Esophagus muscularis mucosa (tissue), 4 donors: ENCODE results near the gene ZBTB38. TPM values are rescaled to one million over a fixed set of nuclear protein-coding genes. Genes with fewer than 3 reads are reported as not detected.

ENCODE experiments used
- DNase-seq: peaks from one replicate; pipeline ENCODE4 v3.0.0-alpha.2; 2017; ENCODE audit errors: extremely low spot score
- H3K27ac ChIP-seq, 4 donors: fragments of 200-600 bp; sonication (generic); replicated peaks in 1 of 4; 1 replicate in 3 of 4; 2 replicates in 1 of 4; pipeline ENCODE4 v1.5.1; 2016 to 2019; ENCODE audit warnings: mild to moderate bottlenecking in 1 of 4
- H3K27me3 ChIP-seq, 4 donors: fragments of 200-600 bp; sonication (generic); one replicate each; pipeline versions ENCODE4 v1.5.1 to v1.6.0; 2016 to 2019
- H3K36me3 ChIP-seq, 4 donors: fragments of 200-600 bp; sonication (generic); one replicate each; pipeline ENCODE4 v1.5.1; 2016 to 2019
- H3K4me1 ChIP-seq, 4 donors: fragments of 200-600 bp; sonication (generic); one replicate each; pipeline ENCODE4 v1.5.1; 2016 to 2019
- H3K4me3 ChIP-seq, 4 donors: fragments of 200-600 bp; sonication (generic); 1 replicate in 2 of 4; 2 replicates in 2 of 4; pipeline ENCODE4 v1.5.1; 2016 to 2019; ENCODE audit warnings: mild to moderate bottlenecking in 4 of 4, moderate library complexity in 1 of 4
- H3K9me3 ChIP-seq, 4 donors: fragments of 200-600 bp; sonication (generic); 1 replicate in 3 of 4; 2 replicates in 1 of 4; pipeline ENCODE4 v1.5.1; 2016 to 2019
- CTCF ChIP-seq, 3 experiments: fragments of 200-600 bp in 2 of 3; fragments of 450-650 bp in 1 of 3; sonication (generic) in 2 of 3; IDR thresholded peaks; one replicate each; pipeline ENCODE4 v1.5.1; 2017 to 2019; ENCODE audit warnings: antibody characterized with exemption in 3 of 3, mild to moderate bottlenecking in 2 of 3, moderate library complexity in 1 of 3
- EP300 ChIP-seq: sonication (generic); formaldehyde crosslinking; IDR thresholded peaks from one replicate; pipeline ENCODE4 v1.6.1; 2017; ENCODE audit warnings: antibody characterized with exemption
- POLR2A ChIP-seq: fragments of 450-650 bp; IDR thresholded peaks from one replicate; pipeline ENCODE4 v1.6.1; 2017; ENCODE audit warnings: antibody characterized with exemption, moderate library complexity, mild to moderate bottlenecking, low read depth
- POLR2AphosphoS5 ChIP-seq, 2 donors: sonication (generic); formaldehyde crosslinking; IDR thresholded peaks; one replicate each; pipeline ENCODE4 v1.6.1; 2017; ENCODE audit warnings: antibody characterized with exemption in 2 of 2
- WGBS: methylation state at CpG from one replicate; pipeline ENCODE4 v1.1.5; 2018; 5-methylcytosine and 5-hydroxymethylcytosine counted together
- intact Hi-C: fragments of 100-400 bp; cut with DNase I; formaldehyde crosslinking; loops from one replicate; pipeline ENCODE4 v1.15.1; 2023
- total RNA-seq, 4 donors: library from RNA; depleted of rRNA; stranded (reverse); fragments of >200 nt; gene quantifications; one replicate each; pipeline versions ENCODE4 v1.1.0 to v1.2.1, GENCODE V29; 2016

Gene ZBTB38
- total RNA-seq, 4 donors from 2014 or later = 163 to 250 (median 203) TPM

- DNase-seq = no peak
- Histone ChIP-seq H3K4me1 (peaks cover 0 to 44% (median 38%) of the 10 kb centered on the region in 4 donors), H3K36me3 (peaks cover 0 to 56% (median 0%) of the 10 kb centered on the region in 4 donors), H3K4me3 (no peak overlapping the region), H3K27ac (no peak overlapping the region), H3K27me3 (no peaks in the 10 kb centered on the region), H3K9me3 (no peaks in the 10 kb centered on the region)
- no peak for TF ChIP-seq CTCF (IDR thresholded peaks at IDR 0.05)
- no peak for TF ChIP-seq EP300
- no peak for TF ChIP-seq POLR2AphosphoS5 (IDR thresholded peaks at IDR 0.05)
- TF ChIP-seq POLR2A = no peak
- WGBS = 93% methylated on average over 2 of the region's 2 CpGs
- intact Hi-C loops = no loop called here
These were observed 14.3 kb downstream of the ZBTB38 start for GRCh38 chr3:141382571-141382970.

GRCh38 chr3:141383555-141384129, 15.3 kb downstream of the ZBTB38 start:
- Histone ChIP-seq H3K4me3 (peak overlapping the region; percentile 17 to 44 (median 31)), H3K36me3 (peaks cover 0 to 53% (median 0%) of the 10 kb centered on the region in 4 donors), H3K9me3 (no peaks in the 10 kb centered on the region), H3K4me1 (peaks cover 0 to 46% (median 45%) of the 10 kb centered on the region in 4 donors), H3K27ac (peak overlapping the region; percentile 31 to 65 (median 56)), H3K27me3 (no peaks in the 10 kb centered on the region)
- WGBS = 24% methylated on average over 14 of the region's 14 CpGs
- no peak for TF ChIP-seq EP300
- TF ChIP-seq POLR2AphosphoS5 (IDR thresholded peaks at IDR 0.05) = peak in 1 of 2 donors; percentile 33
- intact Hi-C loops = no loop called here
- DNase-seq = no peak

GRCh38 chr3:141384157-141384556, 15.9 kb downstream of the ZBTB38 start:
- Histone ChIP-seq H3K9me3 (no peaks in the 10 kb centered on the region), H3K36me3 (peaks cover 0 to 52% (median 0%) of the 10 kb centered on the region in 4 donors), H3K27me3 (no peaks in the 10 kb centered on the region), H3K27ac (peak overlapping the region; percentile 31 to 65 (median 56)), H3K4me3 (peak overlapping the region in 1 of 4 donors; percentile 44), H3K4me1 (peaks cover 0 to 51% (median 49%) of the 10 kb centered on the region in 4 donors)
- no peak for DNase-seq
- no peak for TF ChIP-seq CTCF (IDR thresholded peaks at IDR 0.05)
- no peak for TF ChIP-seq EP300
- no peak for TF ChIP-seq POLR2A
- TF ChIP-seq POLR2AphosphoS5 (IDR thresholded peaks at IDR 0.05) = no peak
- 85% methylated on average over 4 of the region's 4 CpGs for WGBS
- intact Hi-C loops = no loop called here

- H3K36me3 ChIP-seq = peaks cover 0 to 50% (median 0%) of the 10 kb centered on the region in 4 donors
- DNase-seq = no peak
- WGBS = 94% methylated on average over 5 of the region's 5 CpGs
- H3K4me3 ChIP-seq = no peak overlapping the region
- H3K27me3 ChIP-seq = no peaks in the 10 kb centered on the region
- intact Hi-C loops = no loop called here
- H3K9me3 ChIP-seq = no peaks in the 10 kb centered on the region
- peaks cover 0 to 55% (median 50%) of the 10 kb centered on the region in 4 donors for H3K4me1 ChIP-seq
- H3K27ac ChIP-seq = peak overlapping the region in 3 of 4 donors; percentile 31 to 57 (median 56)
- TF ChIP-seq EP300 = no peak
These were observed 16.3 kb downstream of the ZBTB38 start for GRCh38 chr3:141384575-141384974.

GRCh38 chr3:141385406-141386125, 17.3 kb downstream of the ZBTB38 start:
- H3K36me3 ChIP-seq = peaks cover 0 to 54% (median 0%) of the 10 kb centered on the region in 4 donors
- intact Hi-C loops = no loop called here
- peaks cover 0 to 55% (median 50%) of the 10 kb centered on the region in 4 donors for H3K4me1 ChIP-seq
- no peaks in the 10 kb centered on the region for H3K9me3 ChIP-seq
- H3K27me3 ChIP-seq = no peaks in the 10 kb centered on the region
- peak overlapping the region in 1 of 4 donors; percentile 40 for H3K27ac ChIP-seq
- H3K4me3 ChIP-seq = peak overlapping the region in 2 of 4 donors; percentile 24 to 37
- DNase-seq = no peak
- no peak for TF ChIP-seq POLR2AphosphoS5 (IDR thresholded peaks at IDR 0.05)
- no peak for TF ChIP-seq EP300
- TF ChIP-seq POLR2A = no peak
- no peak for TF ChIP-seq CTCF (IDR thresholded peaks at IDR 0.05)
- WGBS = 62% methylated on average over 8 of the region's 8 CpGs
